Fibroblast of the aortic adventitia (primary cell): ENCODE measurements around the gene MRPL19. TPM values are rescaled to one million over a fixed set of nuclear protein-coding genes. Genes with fewer than 3 reads are reported as not detected.

Source experiments
- DNase-seq: peaks from one replicate; pipeline ENCODE4 v3.0.0-alpha.2; 2010; ENCODE audit warnings: low read depth
- H3K4me3 ChIP-seq: 2 replicates; pipeline ENCODE4 v1.5.1; 2011; ENCODE audit warnings: low read depth, mild to moderate bottlenecking, control low read depth, low read length, moderate library complexity
- CTCF ChIP-seq: IDR thresholded peaks from 2 replicates; pipeline ENCODE4 v1.5.1; 2011; ENCODE audit warnings: mild to moderate bottlenecking, low read length, control low read depth, inconsistent platforms; ENCODE audit not compliant: insufficient read depth
- total RNA-seq: library from RNA; depleted of rRNA; stranded (reverse); fragments of >200 nt; gene quantifications from 2 replicates; pipeline ENCODE4 v1.2.3, GENCODE V29; 2012; ENCODE audit warnings: low replicate concordance

Gene MRPL19
- total RNA-seq, 1 donor: 38.0 TPM

GRCh38 chr2:75622929-75623328 is 23.7 kb upstream of the MRPL19 start:
- no peak overlapping the region for H3K4me3 ChIP-seq
- TF ChIP-seq CTCF: no peak
- no peak for DNase-seq

DNA sequence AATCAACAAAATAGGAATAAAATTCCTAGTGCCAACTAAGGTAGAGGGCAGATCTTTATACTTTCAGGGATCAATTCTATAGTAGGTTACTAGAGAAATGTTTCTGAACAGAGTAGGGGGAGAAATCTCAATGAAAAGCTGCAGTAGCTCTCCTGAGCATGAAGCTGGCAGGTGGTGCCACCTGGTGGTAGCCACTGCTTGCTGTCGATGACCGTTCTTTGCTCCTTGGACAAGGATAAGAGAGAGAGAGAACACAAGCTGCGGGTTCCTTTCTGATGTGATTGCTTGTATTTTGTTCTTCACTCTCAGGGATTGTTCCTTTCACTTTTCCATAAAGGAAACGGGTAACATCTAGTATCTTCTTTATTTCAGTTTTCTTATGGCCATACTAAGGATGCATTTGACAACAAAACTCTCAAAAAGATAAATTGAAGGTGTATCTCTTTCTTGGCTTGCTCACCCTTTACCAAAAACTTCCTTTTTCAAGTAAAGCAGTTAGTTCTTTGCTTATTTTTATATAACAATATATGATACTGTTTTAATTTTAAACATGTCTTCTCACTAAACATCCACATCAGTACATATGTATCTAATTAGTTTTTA is 18.6 kb upstream of the MRPL19 start:
- peak; percentile 84 for DNase-seq
- no peak overlapping the region for H3K4me3 ChIP-seq

DNA sequence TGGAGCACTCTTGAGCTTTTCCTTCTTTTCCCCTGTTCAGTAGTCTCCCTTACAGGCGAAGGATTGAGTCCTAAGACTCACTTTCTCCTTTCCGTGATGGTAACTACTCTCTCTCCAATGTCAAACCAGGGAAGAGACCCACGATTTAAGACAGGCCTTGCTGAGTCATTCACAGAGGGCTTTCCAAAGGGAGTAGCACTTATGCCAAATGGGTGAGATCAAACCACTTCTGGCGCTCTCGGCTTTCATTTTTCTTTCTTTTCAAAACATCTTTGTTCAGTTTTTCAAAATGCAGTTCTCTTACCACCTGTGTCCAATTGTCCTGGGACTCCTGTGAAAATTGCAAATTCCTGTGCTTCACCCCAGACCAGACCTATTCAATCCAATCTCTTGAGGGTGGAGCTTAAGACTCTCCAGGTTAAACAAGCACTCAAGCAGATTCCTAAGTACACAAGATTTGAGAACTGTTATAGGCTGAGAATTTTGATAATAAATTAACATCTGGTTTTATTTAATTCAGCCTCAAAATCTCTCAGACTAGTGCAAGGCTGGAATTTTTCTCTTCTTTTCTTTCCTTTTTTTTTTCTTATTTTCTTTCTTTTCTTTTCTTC is 14.4 kb upstream of the MRPL19 start:
- DNase-seq: peak; percentile 87
- peak overlapping the region; percentile 13 for H3K4me3 ChIP-seq
- no peak for TF ChIP-seq CTCF

More for the DNA sequence above, 18.6 kb upstream of the MRPL19 start:
- peak; percentile 97 for TF ChIP-seq CTCF

DNA sequence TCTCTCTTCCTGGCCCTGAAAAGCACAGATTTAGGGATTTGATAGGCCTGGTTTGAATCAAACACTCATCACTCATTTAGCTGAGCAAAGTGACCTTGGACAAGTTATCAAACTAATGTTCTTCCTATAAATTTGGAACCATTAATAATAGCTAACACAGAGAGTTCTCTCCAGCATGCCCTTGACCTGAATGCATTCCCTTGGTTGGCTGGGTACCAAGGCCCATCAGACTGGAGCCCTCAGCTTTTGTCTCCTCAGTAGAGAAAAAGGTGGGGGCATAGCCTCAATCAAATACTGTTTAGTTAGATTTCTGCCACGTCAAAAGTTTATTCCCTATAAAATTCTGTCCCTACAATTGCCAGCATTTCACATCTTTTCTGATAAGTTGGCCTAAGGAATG is 13.8 kb upstream of the MRPL19 start:
- no peak overlapping the region for H3K4me3 ChIP-seq
- no peak for DNase-seq
- no peak for TF ChIP-seq CTCF

GRCh38 chr2:75633620-75634019 is 13.0 kb upstream of the MRPL19 start:
- no peak for TF ChIP-seq CTCF
- DNase-seq: no peak
- no peak overlapping the region for H3K4me3 ChIP-seq

- TF ChIP-seq CTCF: no peak
Observed at GRCh38 chr2:75634945-75635344, 11.6 kb upstream of the MRPL19 start.

More at GRCh38 chr2:75634945-75635344, 11.6 kb upstream of the MRPL19 start:
- H3K4me3 ChIP-seq: no peak overlapping the region
- no peak for DNase-seq
